MM.1S (cell line): Measurements from ENCODE around the gene CCDC121.
"Not testable (repeated sequence)": the region's sequence is repeated elsewhere in the genome, so short reads cannot be mapped to it uniquely, and the experiment has no call there.

Experiments
- EZH2 ChIP-seq: fragments of 300-600 bp; sonication (generic); optimal IDR thresholded peaks from 2 replicates; pipeline ENCODE3; 2017; ENCODE audit warnings: low read depth, mild to moderate bottlenecking, antibody characterized with exemption, low read length, mixed read lengths
- TF ChIP-seq, protein P1 (sequence below): fragments of 300-600 bp; sonication (generic); IDR thresholded peaks from 2 replicates; pipeline ENCODE4 v1.5.1; 2016; ENCODE audit warnings: antibody characterized with exemption, low read length, mixed read lengths

- TF ChIP-seq, protein P1, sequence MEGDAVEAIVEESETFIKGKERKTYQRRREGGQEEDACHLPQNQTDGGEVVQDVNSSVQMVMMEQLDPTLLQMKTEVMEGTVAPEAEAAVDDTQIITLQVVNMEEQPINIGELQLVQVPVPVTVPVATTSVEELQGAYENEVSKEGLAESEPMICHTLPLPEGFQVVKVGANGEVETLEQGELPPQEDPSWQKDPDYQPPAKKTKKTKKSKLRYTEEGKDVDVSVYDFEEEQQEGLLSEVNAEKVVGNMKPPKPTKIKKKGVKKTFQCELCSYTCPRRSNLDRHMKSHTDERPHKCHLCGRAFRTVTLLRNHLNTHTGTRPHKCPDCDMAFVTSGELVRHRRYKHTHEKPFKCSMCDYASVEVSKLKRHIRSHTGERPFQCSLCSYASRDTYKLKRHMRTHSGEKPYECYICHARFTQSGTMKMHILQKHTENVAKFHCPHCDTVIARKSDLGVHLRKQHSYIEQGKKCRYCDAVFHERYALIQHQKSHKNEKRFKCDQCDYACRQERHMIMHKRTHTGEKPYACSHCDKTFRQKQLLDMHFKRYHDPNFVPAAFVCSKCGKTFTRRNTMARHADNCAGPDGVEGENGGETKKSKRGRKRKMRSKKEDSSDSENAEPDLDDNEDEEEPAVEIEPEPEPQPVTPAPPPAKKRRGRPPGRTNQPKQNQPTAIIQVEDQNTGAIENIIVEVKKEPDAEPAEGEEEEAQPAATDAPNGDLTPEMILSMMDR: not testable (repeated sequence)
- not testable (repeated sequence) for TF ChIP-seq EZH2
These were observed 34.6 kb downstream of the CCDC121 start for GRCh38 chr2:27594020-27594703.
